ENCODE results near the gene GXYLT1. TPM values are rescaled to one million over a fixed set of nuclear protein-coding genes. Genes with fewer than 3 reads are reported as not detected.
"Not testable (repeated sequence)": the region's sequence is repeated elsewhere in the genome, so short reads cannot be mapped to it uniquely, and the experiment has no call there.

GXYLT1 gene
- total RNA-seq, 1 donor from 2014 or later: 12.1 TPM

DNA sequence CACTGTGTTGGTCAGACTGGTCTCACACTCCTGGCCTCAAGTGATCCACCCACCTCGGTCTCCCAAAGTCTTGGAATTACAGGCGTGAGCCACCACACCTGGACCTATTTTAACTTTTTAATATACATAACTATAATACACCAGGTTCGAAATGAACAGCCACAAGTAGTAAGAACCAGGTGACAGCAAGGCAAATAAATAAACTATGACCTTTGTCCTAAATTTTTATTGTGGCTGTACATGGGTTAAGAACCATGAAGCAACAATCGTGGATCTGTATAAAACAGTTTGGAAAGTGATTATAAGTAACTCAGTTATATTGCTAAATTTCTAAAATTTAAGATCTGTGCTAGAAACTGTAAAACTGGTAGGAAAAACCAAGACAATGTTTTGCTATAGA lies 41.5 kb downstream of the GXYLT1 start:
- DNase-seq (ENCODE audit: low spot score): no peak

GRCh38 chr12:42102720-42103119 lies 42.0 kb downstream of the GXYLT1 start:
- DNase-seq (ENCODE audit: low spot score): no peak

- DNase-seq (ENCODE audit: low spot score): no peak
Observed at GRCh38 chr12:42099433-42099832, 45.2 kb downstream of the GXYLT1 start.

DNA sequence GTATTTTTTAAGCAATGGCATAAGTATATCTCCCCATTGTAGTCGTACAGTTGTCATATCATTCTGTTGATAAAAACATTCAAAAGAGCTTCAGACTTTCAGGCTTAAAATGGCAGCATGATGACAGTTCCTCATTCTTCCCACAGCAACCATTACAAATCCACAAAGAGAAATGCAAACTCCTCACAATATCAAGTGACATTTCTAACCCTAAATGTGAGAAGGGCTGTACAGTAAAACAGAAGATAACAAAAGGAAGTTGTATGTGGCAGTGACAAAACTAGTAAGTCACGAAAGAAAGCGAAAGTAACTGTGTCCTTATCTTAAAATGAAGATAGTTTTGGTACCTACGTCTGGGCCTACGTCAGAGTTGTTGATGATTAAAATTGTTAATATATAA lies 46.7 kb downstream of the GXYLT1 start:
- no peak for DNase-seq (ENCODE audit: low spot score)

DNA sequence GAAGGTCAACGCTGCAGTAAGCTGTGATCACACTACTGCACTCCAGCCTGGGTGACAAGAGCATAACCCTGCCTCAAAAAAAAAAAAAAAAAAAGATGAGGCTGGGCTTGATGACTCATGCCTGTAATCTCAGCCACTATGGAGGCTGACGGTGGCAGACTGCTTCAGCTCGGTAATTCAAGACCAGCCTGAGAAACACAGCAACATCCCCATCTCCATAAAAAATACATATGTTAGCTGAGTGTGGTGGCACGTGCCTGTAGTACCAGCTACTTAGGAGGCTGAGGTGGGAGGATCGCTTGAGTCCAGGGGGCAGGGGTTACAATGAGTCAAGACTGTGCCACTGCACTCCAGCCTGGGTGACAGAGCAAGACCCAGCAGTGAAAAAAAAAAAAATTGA lies 50.4 kb downstream of the GXYLT1 start:
- DNase-seq (ENCODE audit: low spot score): no peak

GRCh38 chr12:42091769-42092168 lies 52.9 kb downstream of the GXYLT1 start:
- no peak for DNase-seq (ENCODE audit: low spot score)

- no peak for DNase-seq (ENCODE audit: low spot score)
Observed at GRCh38 chr12:42090899-42091298, 53.8 kb downstream of the GXYLT1 start.

GRCh38 chr12:42086031-42086430 lies 58.6 kb downstream of the GXYLT1 start:
- no peak for DNase-seq (ENCODE audit: low spot score)

DNA sequence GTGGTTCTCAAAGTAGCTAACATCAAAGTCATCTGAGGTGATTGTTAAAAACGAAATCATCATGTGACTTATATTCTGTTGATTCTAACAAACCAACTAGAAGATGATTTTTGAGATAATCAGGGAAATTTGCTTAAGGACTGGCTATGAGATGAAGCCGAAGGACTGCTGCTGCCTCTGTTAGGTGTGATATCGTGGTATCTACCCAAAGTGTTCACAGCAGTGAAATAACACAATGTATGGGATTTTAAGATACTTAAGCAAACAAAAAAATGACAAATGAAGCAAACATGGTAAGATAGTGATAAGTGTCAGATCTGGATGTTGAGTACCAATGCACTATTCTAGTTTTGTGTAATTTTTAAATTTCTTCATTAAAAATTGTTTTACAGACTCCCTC lies 59.1 kb downstream of the GXYLT1 start:
- DNase-seq (ENCODE audit: low spot score): no peak

GRCh38 chr12:42084522-42084921 lies 60.2 kb downstream of the GXYLT1 start:
- no peak for DNase-seq (ENCODE audit: low spot score)

DNA sequence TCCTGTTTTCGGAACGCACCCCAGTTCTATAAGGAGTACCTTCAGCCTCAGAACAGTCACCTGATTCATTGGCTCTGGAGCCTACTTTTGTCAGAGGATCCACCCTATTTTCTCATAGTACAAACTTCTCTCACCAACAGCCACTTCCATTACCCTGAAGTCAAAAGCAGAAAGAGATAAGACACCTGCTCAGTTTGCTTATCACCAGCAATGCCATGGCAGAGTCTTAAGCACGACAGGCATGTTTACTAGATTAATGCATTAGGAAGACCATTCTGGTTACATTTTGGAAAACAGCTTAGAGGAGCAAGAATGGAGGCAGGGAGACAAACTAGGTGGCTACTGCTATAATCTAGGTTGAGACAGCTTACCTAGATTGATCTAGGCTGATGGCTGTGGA lies 67.7 kb downstream of the GXYLT1 start:
- DNase-seq (ENCODE audit: low spot score): no peak

- no peak for DNase-seq (ENCODE audit: low spot score)
Observed at GRCh38 chr12:42070036-42070435, 74.6 kb downstream of the GXYLT1 start.

GRCh38 chr12:42059127-42059526 lies 85.5 kb downstream of the GXYLT1 start:
- DNase-seq (ENCODE audit: low spot score): no peak

DNA sequence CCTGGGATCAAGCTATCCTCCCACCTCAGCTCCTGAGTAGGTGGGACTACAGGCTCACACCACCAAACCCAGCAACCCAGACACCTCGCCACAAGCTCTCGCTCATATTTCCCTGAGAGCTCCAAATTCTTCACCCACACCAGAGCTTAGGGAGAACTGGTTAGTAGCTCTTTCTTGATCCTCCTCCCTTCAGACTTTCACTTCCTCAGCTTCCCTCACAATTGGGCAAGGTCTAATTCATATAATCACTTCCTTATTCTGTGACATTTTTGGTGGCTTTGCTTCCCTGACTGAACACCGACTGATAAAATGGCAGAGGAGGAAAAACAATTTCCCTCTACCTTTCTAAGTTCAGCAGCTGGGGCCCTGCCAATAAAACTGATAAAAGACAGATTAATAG lies 88.5 kb downstream of the GXYLT1 start:
- no peak for DNase-seq (ENCODE audit: low spot score)

DNA sequence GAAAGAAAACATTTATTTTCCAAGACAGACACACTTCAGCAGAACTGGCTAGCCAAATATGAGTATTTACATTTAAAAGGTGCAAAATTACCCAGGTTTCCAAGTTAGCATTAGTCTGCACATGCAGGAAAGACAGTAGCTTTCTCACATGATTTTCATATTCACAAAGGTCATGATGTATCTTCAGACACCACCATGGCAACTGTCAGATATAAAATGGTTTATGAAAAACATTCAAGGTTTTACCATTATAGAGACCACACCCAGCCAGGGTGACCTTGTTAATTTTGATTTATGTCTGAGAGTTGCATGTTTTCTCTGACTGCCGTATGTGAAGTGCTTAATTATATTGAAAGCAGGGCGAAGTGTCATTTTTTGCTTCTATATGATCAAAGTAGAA lies 91.2 kb downstream of the GXYLT1 start:
- DNase-seq (ENCODE audit: low spot score): no peak

- DNase-seq (ENCODE audit: low spot score): not testable (repeated sequence)
Observed at GRCh38 chr12:42048980-42049379, 95.7 kb downstream of the GXYLT1 start.

DNA sequence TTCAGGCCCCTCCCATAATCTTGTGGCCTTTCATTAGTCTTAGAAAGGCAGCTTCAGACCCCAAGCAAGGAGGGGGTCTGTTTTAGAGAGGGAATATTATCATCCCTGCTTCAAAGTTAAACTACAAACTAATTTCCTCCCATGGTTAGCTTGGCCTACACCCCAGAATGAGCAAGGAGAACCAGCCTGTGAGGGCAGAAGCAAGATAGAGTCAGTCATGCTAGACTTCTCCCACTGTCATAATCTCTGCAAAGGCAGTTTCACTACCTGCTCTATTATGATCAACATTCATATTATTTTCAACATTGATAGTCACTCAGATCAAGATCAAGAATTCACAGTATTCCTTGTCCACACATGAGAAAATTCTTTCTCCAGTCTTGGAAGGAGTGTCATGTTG lies 105.1 kb downstream of the GXYLT1 start:
- DNase-seq (ENCODE audit: low spot score): no peak

GRCh38 chr12:42039176-42039575 lies 105.5 kb downstream of the GXYLT1 start:
- DNase-seq (ENCODE audit: low spot score): no peak

DNA sequence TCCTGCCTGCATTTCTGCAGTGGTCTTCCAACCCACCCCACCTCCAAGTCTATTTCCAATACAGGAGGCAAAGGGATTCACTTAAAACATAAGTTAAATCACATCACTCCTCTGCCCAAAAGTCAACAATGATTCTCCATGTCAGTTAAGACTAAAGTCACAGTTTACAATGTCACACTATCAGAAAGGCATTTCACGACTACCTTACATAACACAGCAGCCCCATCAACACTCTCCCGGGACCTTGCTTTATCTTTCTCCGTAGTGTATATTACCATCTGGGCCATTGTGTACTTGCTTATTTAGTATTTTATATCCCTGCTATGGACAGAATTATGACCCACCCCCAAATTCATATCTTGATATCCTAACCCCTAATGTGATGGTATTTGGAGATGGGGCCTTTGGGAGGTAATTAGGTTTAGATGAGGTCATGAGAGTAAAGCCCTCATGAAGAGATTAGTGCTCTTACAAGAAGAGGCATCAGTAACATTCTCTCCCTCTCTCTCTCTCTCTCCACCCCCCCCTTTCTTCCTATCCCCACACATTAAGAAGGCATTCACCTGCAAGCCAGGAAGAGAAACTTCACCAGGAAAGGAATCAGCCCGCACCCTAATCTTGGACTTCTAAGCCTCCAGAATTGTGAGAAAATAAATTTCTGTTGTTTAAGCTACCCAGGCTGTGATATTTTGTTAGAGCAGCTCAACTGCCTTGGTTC lies 112.7 kb downstream of the GXYLT1 start:
- no peak for DNase-seq (ENCODE audit: low spot score)
